PC-9 (cell line): ENCODE measurements around the gene NUP50. TPM values are rescaled to one million over a fixed set of nuclear protein-coding genes. Genes with fewer than 3 reads are reported as not detected.
A peak's percentile ranks its signal among the peaks of the same experiment; 100 is the strongest.

Experiments used
- BruUV-seq: library from RNA; stranded (reverse); fragments of 400-500 nt; replicated peaks from 2 replicates; lab custom pipeline; 2021; lab: Mats Ljungman, UMichigan
- CTCF ChIA-PET: fragments of 300-600 bp; sonication (Branson Sonifier 250); formaldehyde crosslinking; loops from one replicate; lab custom pipeline; 2022; ENCODE audit warnings: antibody characterized with exemption; lab: Charles Lee
- POLR2A ChIA-PET: fragments of 300-600 bp; sonication (Branson Sonifier 250); formaldehyde crosslinking; loops from one replicate; lab custom pipeline; 2022; ENCODE audit warnings: antibody characterized with exemption; ENCODE audit not compliant: unreplicated experiment; lab: Charles Lee
- DNase-seq, 2 experiments: peaks; one replicate each; pipeline versions ENCODE4 v3.0.0 to v3.0.0-alpha.2; 2015 to 2022; ENCODE audit warnings: mixed read lengths in 1 of 2
- H2AFZ ChIP-seq: fragments of 200-600 bp; sonication (generic); 2 replicates; pipeline ENCODE4 v1.8.1; 2017; ENCODE audit warnings: antibody characterized with exemption
- H3F3A ChIP-seq: fragments of 200-600 bp; sonication (generic); 2 replicates; pipeline ENCODE4 v1.8.1; 2017; ENCODE audit warnings: antibody characterized with exemption, mild to moderate bottlenecking, low read depth; ENCODE audit not compliant: insufficient read depth
- H3K27ac ChIP-seq: fragments of 200-600 bp; sonication (generic); 2 replicates; pipeline ENCODE4 v1.6.1; 2016; ENCODE audit warnings: mixed run types
- H3K27me3 ChIP-seq: fragments of 200-600 bp; sonication (generic); 2 replicates; pipeline ENCODE4 v1.6.1; 2016; ENCODE audit warnings: low read depth, mixed run types; ENCODE audit not compliant: insufficient read depth
- H3K36me3 ChIP-seq: fragments of 200-600 bp; sonication (generic); 2 replicates; pipeline ENCODE4 v1.6.1; 2016; ENCODE audit warnings: low read depth, mixed run types
- H3K4me1 ChIP-seq: fragments of 200-600 bp; sonication (generic); replicated peaks from 2 replicates; pipeline ENCODE4 v1.6.1; 2016; ENCODE audit warnings: mixed run types; ENCODE audit not compliant: insufficient read depth
- H3K4me2 ChIP-seq: fragments of 200-600 bp; sonication (generic); 2 replicates; pipeline ENCODE4 v1.6.1; 2017; ENCODE audit warnings: mixed run types
- H3K4me3 ChIP-seq: fragments of 200-600 bp; sonication (generic); 2 replicates; pipeline ENCODE4 v1.6.1; 2016; ENCODE audit warnings: mixed run types
- H3K79me2 ChIP-seq: fragments of 200-600 bp; sonication (generic); 2 replicates; pipeline ENCODE4 v1.6.1; 2017; ENCODE audit warnings: low read depth, mixed run types
- H3K9me2 ChIP-seq: fragments of 200-600 bp; sonication (generic); 2 replicates; pipeline ENCODE4 v1.8.1; 2017; ENCODE audit warnings: mild to moderate bottlenecking; ENCODE audit not compliant: insufficient read depth
- H3K9me3 ChIP-seq: fragments of 200-600 bp; sonication (generic); 2 replicates; pipeline ENCODE4 v1.8.1; 2016; ENCODE audit warnings: low read depth; ENCODE audit not compliant: insufficient read depth
- H4K20me1 ChIP-seq: fragments of 200-600 bp; sonication (generic); 2 replicates; pipeline ENCODE4 v1.8.1; 2017; ENCODE audit not compliant: insufficient read depth
- EZH2 ChIP-seq: fragments of 200-600 bp; sonication (generic); IDR thresholded peaks from 2 replicates; pipeline ENCODE4 v1.8.0; 2017; ENCODE audit warnings: antibody characterized with exemption, low read depth
- intact Hi-C: fragments of 100-400 bp; cut with micrococcal nuclease; formaldehyde crosslinking; loops from one replicate; pipeline ENCODE4 v1.10.0; 2022; ENCODE audit not compliant: unreplicated experiment
- total RNA-seq: library from RNA; stranded (reverse); gene quantifications from 2 replicates; pipeline ENCODE4 v1.2.3, GENCODE V29; 2021
- TF ChIP-seq, protein P1 (sequence below): fragments of 200-600 bp; sonication (generic); conservative IDR thresholded peaks from 2 replicates; pipeline ENCODE4 v1.6.1; 2017; ENCODE audit warnings: mixed run types, antibody characterized with exemption, mild to moderate bottlenecking, moderate library complexity

Gene NUP50
- total RNA-seq, 1 experiment from 2014 or later, result 84.0 TPM

DNA sequence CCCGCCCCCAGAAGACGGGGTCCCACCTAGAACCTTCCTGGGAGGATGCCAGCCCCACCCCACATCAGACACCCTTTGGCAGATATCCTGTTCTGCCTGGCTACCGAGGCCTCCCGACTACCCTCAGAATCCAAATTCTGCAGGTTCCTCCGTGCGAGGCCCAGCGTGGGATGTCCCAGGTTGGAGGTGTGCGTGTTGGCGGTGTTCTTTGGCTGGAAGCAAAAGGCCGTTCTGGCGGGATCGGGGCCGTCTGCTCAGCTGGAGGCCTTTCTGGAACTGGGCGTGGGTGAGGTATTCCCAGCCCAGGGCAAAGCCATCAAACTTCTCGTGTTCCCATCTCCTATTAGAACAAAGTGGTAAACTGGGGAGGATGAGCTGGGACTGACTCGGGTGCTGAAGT lies 32.6 kb downstream of the NUP50 start:
- H3K9me2 ChIP-seq, result no peaks in the 10 kb centered on the region
- no peaks in the 10 kb centered on the region for H3K27me3 ChIP-seq
- H3K79me2 ChIP-seq, result no peaks in the 10 kb centered on the region
- no peaks in the 10 kb centered on the region for H4K20me1 ChIP-seq
- no peaks in the 10 kb centered on the region for H3K9me3 ChIP-seq
- peaks cover 5% of the 10 kb centered on the region; the same call in 1 of the 2 replicates for H3F3A ChIP-seq
- no peak overlapping the region for H3K4me2 ChIP-seq
- H3K4me3 ChIP-seq, result no peak overlapping the region
- intact Hi-C loops, result no loop called here
- no peak for TF ChIP-seq EZH2
- TF ChIP-seq, protein P1, sequence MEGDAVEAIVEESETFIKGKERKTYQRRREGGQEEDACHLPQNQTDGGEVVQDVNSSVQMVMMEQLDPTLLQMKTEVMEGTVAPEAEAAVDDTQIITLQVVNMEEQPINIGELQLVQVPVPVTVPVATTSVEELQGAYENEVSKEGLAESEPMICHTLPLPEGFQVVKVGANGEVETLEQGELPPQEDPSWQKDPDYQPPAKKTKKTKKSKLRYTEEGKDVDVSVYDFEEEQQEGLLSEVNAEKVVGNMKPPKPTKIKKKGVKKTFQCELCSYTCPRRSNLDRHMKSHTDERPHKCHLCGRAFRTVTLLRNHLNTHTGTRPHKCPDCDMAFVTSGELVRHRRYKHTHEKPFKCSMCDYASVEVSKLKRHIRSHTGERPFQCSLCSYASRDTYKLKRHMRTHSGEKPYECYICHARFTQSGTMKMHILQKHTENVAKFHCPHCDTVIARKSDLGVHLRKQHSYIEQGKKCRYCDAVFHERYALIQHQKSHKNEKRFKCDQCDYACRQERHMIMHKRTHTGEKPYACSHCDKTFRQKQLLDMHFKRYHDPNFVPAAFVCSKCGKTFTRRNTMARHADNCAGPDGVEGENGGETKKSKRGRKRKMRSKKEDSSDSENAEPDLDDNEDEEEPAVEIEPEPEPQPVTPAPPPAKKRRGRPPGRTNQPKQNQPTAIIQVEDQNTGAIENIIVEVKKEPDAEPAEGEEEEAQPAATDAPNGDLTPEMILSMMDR, result no peak
- no peaks in the 10 kb centered on the region for H3K36me3 ChIP-seq
- CTCF ChIA-PET, result no interaction called here
- no peak overlapping the region for H2AFZ ChIP-seq
- peaks cover 9% of the 10 kb centered on the region for H3K4me1 ChIP-seq
- DNase-seq, result peak in 1 of 2 experiments; percentile 18
- POLR2A ChIA-PET, result no interaction called here
- H3K27ac ChIP-seq, result no peak overlapping the region
- BruUV-seq, result no TSS peak

DNA sequence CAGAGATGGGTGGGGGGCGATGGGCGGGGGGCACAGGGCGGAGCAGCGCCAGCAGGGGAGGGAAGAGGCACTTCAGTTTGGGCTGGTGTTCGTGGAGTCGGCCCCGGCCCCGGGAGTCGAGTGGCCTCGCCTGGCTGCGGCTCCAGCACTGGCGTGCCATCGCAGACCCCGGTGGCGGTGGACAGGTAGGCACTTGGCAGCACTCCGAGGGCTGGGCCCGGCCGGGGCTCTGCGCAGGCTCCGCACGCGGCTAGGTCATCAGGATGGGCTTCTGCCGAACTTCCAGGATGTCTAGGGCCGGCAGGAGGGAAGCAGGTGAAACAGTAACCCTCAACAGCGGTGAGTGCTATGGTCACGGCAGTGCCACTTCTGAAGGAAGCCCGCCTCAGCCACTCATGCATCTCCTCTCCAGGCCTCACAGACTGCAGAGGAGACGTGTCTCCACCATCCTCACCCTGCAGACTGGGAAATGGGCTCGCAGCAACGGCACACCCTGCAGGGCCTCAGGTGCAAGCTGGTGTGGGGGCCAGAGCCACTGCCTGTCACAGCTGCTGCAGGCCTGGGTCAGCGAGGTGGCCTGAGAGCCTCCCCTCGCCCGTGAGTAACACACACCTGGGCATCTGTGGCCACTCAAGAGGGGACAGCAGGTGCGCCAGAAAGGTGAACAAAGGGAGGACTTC lies 33.3 kb downstream of the NUP50 start:
- no TSS peak for BruUV-seq
- no peak overlapping the region for H3K4me3 ChIP-seq
- no peaks in the 10 kb centered on the region for H3K36me3 ChIP-seq
- intact Hi-C loops, result no loop called here
- no peaks in the 10 kb centered on the region for H3K79me2 ChIP-seq
- no peak overlapping the region for H3K4me2 ChIP-seq
- peaks cover 16% of the 10 kb centered on the region for H3K4me1 ChIP-seq
- ChIA-PET CTCF (no interaction called here), POLR2A (no interaction called here)
- DNase-seq, result no peak
- no peak overlapping the region for H2AFZ ChIP-seq
- no peaks in the 10 kb centered on the region for H4K20me1 ChIP-seq
- no peak for TF ChIP-seq EZH2
- TF ChIP-seq, protein P1, result no peak
- no peaks in the 10 kb centered on the region for H3K9me2 ChIP-seq
- H3F3A ChIP-seq, result peaks cover 13% of the 10 kb centered on the region; the same call in 1 of the 2 replicates
- H3K9me3 ChIP-seq, result no peaks in the 10 kb centered on the region
- no peak overlapping the region for H3K27ac ChIP-seq
- H3K27me3 ChIP-seq, result no peaks in the 10 kb centered on the region

DNA sequence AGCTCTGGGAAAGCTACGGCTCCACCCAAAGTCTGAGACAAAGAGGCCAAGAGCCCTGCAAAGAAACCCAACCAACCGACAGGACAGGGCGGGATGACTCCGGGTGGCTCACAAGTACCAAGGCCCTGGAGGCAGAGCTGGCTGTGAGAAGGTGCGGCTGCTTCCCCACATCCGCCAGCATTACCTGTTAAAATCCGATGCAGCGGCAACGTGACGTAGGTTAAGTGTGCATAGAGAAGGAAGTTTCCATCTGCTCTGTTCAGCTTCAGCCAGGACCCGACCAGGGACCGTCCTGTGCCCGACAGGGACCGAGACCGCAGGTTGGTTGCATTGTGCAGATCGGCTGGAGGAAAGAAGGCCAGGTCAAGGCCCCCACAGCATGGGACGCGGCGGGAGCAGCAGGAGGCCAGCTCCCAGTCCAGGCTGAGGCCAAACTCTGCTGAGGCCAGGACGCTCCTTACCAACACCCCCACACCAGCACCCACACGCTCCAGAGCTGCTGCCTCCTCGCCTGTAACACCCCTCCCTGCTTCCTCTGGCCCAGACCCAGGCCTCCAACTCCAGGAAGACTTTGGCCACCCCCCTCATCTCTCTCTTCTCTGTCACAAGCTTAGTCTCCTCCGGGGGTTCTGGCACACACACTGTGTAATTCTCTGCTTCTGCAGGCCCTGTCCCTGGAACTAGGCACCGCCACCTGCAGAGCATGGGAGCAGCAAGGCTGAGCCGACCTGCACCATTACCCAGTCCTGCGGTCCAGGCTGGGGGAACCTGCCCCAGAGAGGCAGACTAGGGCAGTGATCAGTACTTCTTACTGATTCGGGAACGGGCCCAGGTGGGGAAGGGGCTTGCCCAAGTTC lies 34.1 kb downstream of the NUP50 start:
- no peak overlapping the region for H3K4me2 ChIP-seq
- peaks cover 20% of the 10 kb centered on the region for H3K4me1 ChIP-seq
- peaks cover 13% of the 10 kb centered on the region; the same call in 1 of the 2 replicates for H3F3A ChIP-seq
- no peak for DNase-seq
- H2AFZ ChIP-seq, result no peak overlapping the region
- no peak overlapping the region for H3K27ac ChIP-seq
- CTCF ChIA-PET, result no interaction called here
- no peaks in the 10 kb centered on the region for H3K9me3 ChIP-seq
- no peaks in the 10 kb centered on the region for H4K20me1 ChIP-seq
- intact Hi-C loops, result no loop called here
- no peaks in the 10 kb centered on the region for H3K36me3 ChIP-seq
- no peaks in the 10 kb centered on the region for H3K79me2 ChIP-seq
- no TSS peak for BruUV-seq
- H3K4me3 ChIP-seq, result no peak overlapping the region
- no peak for TF ChIP-seq EZH2
- TF ChIP-seq, protein P1, result no peak
- no peaks in the 10 kb centered on the region for H3K9me2 ChIP-seq
- POLR2A ChIA-PET, result no interaction called here
- no peaks in the 10 kb centered on the region for H3K27me3 ChIP-seq
